ENCODE measurements around the gene SSR3. TPM values are rescaled to one million over a fixed set of nuclear protein-coding genes. Genes with fewer than 3 reads are reported as not detected.

Gene SSR3
- total and polyA plus RNA-seq, 9 of the 15 experiments (the other 6 are each of a cell fraction or from before 2014, with no cell fraction given) = 104 to 464 (median 307) TPM

GRCh38 chr3:156601497-156601896, 46.6 kb upstream of the SSR3 start (continued):
- TF ChIP-seq, protein P1, sequence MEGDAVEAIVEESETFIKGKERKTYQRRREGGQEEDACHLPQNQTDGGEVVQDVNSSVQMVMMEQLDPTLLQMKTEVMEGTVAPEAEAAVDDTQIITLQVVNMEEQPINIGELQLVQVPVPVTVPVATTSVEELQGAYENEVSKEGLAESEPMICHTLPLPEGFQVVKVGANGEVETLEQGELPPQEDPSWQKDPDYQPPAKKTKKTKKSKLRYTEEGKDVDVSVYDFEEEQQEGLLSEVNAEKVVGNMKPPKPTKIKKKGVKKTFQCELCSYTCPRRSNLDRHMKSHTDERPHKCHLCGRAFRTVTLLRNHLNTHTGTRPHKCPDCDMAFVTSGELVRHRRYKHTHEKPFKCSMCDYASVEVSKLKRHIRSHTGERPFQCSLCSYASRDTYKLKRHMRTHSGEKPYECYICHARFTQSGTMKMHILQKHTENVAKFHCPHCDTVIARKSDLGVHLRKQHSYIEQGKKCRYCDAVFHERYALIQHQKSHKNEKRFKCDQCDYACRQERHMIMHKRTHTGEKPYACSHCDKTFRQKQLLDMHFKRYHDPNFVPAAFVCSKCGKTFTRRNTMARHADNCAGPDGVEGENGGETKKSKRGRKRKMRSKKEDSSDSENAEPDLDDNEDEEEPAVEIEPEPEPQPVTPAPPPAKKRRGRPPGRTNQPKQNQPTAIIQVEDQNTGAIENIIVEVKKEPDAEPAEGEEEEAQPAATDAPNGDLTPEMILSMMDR (IDR thresholded peaks at IDR 0.05 in 2 of 3, conservative IDR thresholded peaks at IDR 0.05 in 1 of 3; ENCODE audit: insufficient read depth in 2 of 3, low read depth in 1 of 3, low read length in 3 of 3) = peak in 1 of 3 experiments; percentile 25; a peak in 1 of 6 replicates
- TF ChIP-seq DDX20 (tag; IDR thresholded peaks at IDR 0.05; ENCODE audit: low read depth) = peak; percentile 39; the same call in 1 of the 2 replicates
- peak in 1 of 2 experiments; percentile 52; a peak in 2 of 4 replicates for TF ChIP-seq RAD21 (CRISPR knock-in tag; conservative IDR thresholded peaks at IDR 0.05 in 1 of 2, IDR thresholded peaks at IDR 0.05 in 1 of 2)
- TF ChIP-seq, protein P2, sequence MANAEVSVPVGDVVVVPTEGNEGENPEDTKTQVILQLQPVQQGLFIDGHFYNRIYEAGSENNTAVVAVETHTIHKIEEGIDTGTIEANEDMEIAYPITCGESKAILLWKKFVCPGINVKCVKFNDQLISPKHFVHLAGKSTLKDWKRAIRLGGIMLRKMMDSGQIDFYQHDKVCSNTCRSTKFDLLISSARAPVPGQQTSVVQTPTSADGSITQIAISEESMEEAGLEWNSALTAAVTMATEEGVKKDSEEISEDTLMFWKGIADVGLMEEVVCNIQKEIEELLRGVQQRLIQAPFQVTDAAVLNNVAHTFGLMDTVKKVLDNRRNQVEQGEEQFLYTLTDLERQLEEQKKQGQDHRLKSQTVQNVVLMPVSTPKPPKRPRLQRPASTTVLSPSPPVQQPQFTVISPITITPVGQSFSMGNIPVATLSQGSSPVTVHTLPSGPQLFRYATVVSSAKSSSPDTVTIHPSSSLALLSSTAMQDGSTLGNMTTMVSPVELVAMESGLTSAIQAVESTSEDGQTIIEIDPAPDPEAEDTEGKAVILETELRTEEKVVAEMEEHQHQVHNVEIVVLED (CRISPR knock-in tag; IDR thresholded peaks at IDR 0.05) = no peak
- TF ChIP-seq HSF4 (CRISPR knock-in tag; IDR thresholded peaks at IDR 0.05; ENCODE audit: borderline replicate concordance) = peak; percentile 44; the same call in 1 of the 2 replicates
- TF ChIP-seq BCL6 (CRISPR knock-in tag; IDR thresholded peaks at IDR 0.05) = 0 out of 2 replicates have a peak, but pooled peaks have one; percentile 11
- TF ChIP-seq, protein P3, sequence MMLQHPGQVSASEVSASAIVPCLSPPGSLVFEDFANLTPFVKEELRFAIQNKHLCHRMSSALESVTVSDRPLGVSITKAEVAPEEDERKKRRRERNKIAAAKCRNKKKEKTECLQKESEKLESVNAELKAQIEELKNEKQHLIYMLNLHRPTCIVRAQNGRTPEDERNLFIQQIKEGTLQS (IDR thresholded peaks at IDR 0.05) = peak; percentile 58
- TF ChIP-seq, protein P3 (CRISPR knock-in tag; conservative IDR thresholded peaks at IDR 0.05) = no peak
- 0 out of 2 replicates have a peak, but pooled peaks have one; percentile 28 for TF ChIP-seq ZNF175 (CRISPR knock-in tag; IDR thresholded peaks at IDR 0.05; ENCODE audit: low read depth)
- TF ChIP-seq, protein P4, sequence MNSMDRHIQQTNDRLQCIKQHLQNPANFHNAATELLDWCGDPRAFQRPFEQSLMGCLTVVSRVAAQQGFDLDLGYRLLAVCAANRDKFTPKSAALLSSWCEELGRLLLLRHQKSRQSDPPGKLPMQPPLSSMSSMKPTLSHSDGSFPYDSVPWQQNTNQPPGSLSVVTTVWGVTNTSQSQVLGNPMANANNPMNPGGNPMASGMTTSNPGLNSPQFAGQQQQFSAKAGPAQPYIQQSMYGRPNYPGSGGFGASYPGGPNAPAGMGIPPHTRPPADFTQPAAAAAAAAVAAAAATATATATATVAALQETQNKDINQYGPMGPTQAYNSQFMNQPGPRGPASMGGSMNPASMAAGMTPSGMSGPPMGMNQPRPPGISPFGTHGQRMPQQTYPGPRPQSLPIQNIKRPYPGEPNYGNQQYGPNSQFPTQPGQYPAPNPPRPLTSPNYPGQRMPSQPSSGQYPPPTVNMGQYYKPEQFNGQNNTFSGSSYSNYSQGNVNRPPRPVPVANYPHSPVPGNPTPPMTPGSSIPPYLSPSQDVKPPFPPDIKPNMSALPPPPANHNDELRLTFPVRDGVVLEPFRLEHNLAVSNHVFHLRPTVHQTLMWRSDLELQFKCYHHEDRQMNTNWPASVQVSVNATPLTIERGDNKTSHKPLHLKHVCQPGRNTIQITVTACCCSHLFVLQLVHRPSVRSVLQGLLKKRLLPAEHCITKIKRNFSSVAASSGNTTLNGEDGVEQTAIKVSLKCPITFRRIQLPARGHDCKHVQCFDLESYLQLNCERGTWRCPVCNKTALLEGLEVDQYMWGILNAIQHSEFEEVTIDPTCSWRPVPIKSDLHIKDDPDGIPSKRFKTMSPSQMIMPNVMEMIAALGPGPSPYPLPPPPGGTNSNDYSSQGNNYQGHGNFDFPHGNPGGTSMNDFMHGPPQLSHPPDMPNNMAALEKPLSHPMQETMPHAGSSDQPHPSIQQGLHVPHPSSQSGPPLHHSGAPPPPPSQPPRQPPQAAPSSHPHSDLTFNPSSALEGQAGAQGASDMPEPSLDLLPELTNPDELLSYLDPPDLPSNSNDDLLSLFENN (IDR thresholded peaks at IDR 0.05; ENCODE audit: low read depth in 2 of 2, low read length in 2 of 2) = 0 out of 4 replicates have a peak, but pooled peaks of 1 of the 2 experiments have one; percentile 38
- no peak for TF ChIP-seq CEBPG (CRISPR knock-in tag; IDR thresholded peaks at IDR 0.05)
- 0 out of 4 replicates have a peak, but pooled peaks of 1 of the 2 experiments have one; percentile 26 for TF ChIP-seq CEBPG (tag; conservative IDR thresholded peaks at IDR 0.05 in 1 of 2, IDR thresholded peaks at IDR 0.05 in 1 of 2)
- TF ChIP-seq NCOA6 (IDR thresholded peaks at IDR 0.05) = 0 out of 2 replicates have a peak, but pooled peaks have one; percentile 24
- TF ChIP-seq ATF7 (IDR thresholded peaks at IDR 0.05) = peak; percentile 25; the same call in 1 of the 2 replicates
- TF ChIP-seq, protein P5, sequence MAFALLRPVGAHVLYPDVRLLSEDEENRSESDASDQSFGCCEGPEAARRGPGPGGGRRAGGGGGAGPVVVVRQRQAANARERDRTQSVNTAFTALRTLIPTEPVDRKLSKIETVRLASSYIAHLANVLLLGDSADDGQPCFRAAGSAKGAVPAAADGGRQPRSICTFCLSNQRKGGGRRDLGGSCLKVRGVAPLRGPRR (CRISPR knock-in tag; IDR thresholded peaks at IDR 0.05) = 0 out of 2 replicates have a peak, but pooled peaks have one; percentile 36
- TF ChIP-seq NCOR1 (IDR thresholded peaks at IDR 0.05) = peak; percentile 71
- no peak for TF ChIP-seq TARDBP (IDR thresholded peaks at IDR 0.05)
- no peak for TF ChIP-seq ZNF124 (CRISPR knock-in tag; IDR thresholded peaks at IDR 0.05)
- peak; percentile 78 for TF ChIP-seq TEAD4 (IDR thresholded peaks at IDR 0.05; ENCODE audit: low read length)
- TF ChIP-seq TEAD4 (CRISPR knock-in tag; IDR thresholded peaks at IDR 0.05; ENCODE audit: borderline replicate concordance) = no peak
